RKO (cell line): ENCODE measurements around the gene SPEM3.

Source experiments
- DNase-seq: peaks from one replicate; pipeline ENCODE4 v3.0.0-alpha.2; 2016; ENCODE audit warnings: low spot score

SPEM3 gene

DNA sequence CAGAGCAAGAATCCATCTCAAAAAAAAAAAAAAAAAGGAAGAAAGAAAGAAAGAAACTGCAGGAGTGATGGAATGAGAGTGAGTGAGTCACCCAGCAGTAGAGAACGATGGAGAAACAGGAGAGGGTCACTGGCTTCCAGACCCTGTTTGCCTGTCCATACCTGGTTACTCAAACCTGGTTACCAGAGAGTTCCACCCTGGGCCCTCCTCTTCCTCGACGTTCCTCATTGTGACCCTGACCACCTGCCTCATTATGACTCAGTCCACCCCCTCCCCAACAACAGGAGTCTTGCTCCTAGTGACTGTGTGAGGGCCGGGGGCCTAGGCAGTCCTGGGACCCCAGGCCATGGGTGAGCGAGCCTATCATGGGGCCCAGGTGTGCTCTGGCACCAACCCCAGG is at the start of gene SPEM3:
SPEM3 (plus strand) TSS at position 301 of the 400 bp plus-strand sequence; CDS start at position 347, 46 bp downstream.
- no peak for DNase-seq

DNA sequence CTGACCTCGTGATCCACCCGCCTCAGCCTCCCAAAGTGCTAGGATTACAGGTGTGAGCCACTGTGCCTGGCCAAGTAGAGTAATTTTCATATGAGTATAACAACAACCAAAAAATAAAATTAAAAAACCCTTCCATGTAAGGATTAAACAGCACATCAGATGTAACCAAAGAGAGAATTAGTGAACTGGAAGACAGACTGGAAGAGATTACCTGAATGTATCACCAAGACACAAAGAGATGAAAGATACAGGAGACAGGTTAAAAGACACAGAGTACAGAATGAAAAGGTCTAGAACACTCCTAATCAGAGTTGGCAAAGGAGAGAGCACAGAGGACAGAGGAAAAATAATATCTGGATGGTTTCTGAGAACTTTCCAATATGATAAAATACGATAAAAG is 49.5 kb upstream of the SPEM3 start:
- no peak for DNase-seq

DNA sequence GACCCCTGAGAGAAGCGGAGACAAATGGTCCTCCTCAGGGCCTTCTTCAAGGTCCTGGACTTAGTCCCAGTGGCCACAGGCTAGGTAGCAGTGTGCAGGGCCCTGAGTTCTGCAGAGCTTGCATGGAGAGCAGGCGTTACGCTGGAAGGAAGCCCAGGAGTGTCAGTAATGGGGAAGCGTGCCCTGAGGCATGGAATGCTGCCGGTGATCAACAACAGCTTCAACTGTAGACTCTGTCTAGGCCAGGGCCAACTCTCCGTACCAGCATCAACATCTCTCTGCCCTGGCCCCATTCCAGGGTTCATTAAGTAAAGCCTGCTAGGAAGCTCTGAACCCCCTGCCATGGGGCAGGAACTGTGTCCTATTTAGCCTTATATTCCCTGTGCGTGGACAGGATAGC is 48.3 kb upstream of the SPEM3 start:
- no peak for DNase-seq

DNA sequence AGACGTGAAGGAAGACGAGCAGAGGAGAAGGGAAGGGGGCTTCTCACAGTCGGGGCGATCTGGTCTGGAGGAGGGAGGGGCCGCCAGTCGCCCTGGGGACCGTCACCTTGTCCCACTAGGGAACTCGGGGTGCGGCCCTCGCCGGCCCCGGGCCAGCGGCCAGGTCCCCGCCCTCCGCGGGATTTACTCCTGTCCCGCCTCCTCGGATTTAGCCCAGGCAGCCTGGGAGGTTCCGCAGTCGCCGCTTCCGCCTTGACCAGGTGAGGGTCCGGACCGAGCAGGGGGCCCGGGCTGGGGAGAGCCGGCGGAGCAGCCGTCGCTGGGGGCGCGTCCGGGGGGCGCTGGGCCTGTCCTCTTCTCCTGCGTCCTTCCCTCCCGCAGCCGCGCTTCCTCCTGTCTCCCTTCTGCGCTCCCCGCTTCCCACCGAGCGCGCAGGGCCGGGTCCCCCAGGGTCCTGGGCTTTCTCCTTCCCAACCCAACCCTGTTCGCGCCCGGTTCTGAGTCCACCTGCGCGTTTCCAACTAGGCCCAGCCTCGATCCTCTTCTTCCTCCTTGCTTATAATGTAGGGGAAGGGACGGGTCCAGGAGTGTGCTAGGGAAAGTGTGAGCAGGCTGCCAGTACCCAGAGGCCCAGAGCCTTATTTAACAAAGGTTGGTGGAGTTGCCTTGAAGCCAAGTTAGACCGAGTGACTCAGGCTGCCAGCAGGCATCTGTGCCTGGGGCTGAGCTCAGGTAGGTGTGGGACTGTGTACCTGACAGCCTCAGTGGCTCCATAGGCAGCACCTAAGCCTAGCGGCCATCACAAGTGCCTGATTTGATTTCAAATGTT is 47.6 kb upstream of the SPEM3 start, which contains the start of gene TNK1:
TNK1 (plus strand) TSS at position 235 of the 829 bp plus-strand sequence. CDS start 1,838 bp downstream, outside the sequence.
- peak; percentile 55 for DNase-seq

DNA sequence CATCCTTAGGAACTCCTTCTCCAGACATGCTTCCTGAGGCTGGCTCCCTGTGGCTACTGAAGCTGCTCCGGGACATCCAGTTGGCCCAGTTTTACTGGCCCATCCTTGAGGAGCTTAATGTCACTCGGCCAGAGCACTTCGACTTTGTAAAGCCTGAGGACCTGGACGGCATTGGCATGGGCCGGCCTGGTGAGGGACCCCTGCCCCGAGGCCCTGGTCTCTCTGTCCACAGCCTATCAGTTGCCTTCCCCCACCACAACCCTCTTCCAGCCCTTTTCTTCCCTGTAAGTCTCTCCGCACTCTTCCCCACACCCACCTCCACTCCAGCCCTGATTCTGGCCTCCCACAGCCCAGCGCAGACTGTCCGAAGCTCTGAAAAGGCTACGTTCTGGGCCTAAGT is 45.8 kb upstream of the SPEM3 start:
- no peak for DNase-seq

DNA sequence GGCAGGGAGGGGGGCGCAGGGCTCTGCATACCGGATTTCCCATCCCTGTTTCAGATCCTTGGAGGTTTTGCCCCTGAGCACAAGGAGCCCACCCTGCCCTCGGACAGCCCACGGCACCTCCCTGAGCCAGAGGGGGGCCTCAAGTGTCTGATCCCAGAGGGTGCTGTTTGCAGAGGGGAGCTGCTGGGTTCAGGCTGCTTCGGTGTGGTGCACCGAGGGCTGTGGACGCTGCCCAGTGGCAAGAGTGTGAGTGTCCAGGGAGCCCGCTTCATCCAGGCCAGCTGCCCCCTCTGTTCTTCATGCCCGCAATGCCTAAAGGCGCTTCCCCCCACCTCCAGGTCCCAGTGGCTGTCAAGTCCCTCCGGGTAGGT is 45.3 kb upstream of the SPEM3 start:
- no peak for DNase-seq

DNA sequence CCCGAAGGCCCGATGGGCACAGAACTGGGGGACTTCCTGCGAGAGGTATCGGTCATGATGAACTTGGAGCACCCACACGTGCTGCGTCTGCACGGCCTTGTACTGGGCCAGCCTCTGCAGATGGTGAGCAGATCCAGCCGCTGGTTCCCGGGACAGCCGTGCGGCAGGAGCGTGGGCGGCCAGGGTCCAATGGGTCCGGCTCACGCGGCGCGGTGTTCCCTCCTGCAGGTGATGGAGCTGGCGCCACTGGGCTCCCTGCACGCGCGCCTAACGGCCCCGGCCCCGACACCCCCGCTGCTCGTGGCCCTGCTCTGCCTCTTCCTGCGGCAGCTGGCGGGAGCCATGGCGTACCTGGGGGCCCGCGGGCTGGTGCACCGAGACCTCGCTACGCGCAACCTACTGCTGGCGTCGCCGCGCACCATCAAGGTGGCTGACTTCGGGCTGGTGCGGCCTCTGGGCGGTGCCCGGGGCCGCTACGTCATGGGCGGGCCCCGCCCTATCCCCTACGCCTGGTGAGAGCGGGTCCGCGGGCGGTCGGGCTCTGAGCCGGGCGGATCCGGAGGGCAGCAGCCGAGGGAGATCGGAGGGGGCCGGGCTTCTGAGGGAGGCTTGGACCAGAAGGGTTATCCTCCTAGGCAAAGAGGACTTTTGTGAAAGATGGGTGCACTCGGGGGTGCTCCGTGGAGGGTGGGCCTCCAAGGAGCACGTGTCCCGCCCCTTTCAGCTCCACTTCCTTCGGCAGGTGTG is 44.7 kb upstream of the SPEM3 start:
- DNase-seq, result no peak

DNA sequence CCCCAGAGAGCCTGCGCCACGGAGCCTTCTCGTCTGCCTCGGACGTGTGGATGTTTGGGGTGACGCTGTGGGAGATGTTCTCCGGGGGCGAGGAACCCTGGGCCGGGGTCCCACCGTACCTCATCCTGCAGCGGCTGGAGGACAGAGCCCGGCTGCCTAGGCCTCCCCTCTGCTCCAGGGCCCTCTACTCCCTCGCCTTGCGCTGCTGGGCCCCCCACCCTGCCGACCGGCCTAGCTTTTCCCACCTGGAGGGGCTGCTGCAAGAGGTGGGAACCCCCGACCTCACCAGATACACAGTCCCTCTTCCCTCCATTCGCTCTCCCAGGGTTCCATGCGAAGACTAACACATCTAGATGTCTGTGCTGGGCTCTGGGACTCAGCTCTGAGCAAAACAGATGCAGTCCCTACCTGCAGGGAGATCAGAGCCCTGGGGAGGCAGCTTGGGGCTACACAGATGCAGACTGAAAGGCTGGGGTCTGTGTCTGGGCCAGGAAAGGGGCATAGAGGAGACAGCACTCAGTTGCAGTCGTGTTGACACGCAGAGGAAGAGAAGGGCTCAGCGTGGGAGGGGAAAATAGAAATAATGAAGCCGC is 44.1 kb upstream of the SPEM3 start:
- no peak for DNase-seq

DNA sequence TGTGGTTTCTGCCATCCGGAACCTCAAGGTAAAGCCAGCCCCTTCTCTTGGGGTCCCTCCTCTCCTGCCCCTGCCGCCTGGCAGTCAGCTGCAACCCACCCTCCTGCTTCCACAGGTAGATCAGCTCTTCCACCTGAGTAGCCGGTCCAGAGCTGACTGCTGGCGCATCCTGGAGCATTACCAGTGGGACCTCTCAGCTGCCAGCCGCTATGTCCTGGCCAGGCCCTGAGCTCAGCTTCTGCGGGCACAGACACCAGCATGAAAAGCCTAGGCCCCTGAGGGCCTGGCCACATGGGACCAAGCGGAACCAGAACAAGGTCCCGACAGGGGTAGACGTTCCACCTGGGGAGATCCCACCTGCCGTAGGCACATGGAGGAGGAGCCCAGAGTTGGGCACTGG is 39.8 kb upstream of the SPEM3 start:
- no peak for DNase-seq

DNA sequence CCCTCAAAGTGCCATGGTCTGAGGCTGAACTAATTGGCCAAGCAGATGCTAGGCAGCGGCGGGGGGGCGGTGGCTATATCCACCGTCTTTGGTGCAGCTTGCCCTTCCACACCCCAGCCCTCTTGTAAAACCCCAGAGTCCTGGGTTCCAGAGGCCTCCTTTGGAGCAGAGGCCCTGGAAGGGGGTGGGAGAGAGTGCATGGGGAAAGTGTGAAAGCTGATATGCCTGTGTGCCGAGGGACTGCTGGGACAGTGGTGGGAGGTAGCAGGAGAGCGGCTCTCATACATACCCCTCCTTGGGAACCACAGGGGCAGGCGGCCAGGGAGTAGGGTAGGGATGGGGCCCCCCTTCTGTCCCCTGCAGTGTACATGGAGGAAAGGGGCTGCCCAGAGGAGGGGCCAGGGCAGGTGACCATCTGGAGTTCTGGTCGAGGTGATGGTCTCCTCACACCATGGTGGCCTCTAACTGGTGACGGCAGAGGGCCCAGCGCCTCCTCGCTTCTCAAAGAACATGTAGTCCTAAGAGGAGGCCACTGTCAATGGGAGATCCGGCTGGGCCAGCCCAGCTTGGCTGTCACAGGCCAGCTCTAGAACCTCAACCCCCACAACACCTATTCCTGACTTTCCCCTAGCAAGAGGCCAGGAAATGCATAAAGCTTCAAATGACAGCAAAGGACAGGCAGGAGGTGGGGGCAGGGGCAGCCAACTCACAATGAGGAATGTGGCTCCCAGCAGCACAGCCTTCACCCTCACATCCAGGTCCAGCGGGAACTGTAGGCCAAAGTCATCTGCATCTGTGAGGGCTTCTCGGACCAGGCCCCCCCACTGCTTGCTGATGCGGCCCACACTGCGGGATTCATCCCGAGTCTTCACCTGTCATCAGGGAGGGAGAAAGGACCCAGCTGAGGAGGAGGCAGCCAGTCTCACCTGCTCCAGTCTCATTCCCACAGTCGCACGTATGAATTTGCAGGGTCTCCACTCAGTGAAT is 38.4 kb upstream of the SPEM3 start:
- DNase-seq, result no peak

DNA sequence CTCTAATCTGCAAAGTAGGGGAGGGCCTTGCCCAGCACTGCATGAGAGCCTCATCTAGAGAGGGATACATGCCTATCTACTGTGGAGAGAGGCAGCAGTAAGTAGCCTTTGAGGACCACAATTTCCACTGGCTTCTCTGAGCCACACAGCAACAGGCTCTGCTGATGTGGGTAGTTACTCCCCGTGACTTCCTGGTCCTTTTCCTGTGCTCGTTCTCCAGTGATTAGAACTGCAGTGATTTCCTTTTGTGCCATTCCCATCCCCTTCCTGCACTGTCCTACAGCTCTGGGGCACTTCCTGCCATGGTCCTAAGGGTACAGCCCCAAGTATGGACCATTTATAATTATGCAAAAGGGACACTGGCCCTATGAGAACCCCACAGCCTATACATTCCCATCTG is 37.4 kb upstream of the SPEM3 start:
- no peak for DNase-seq

DNA sequence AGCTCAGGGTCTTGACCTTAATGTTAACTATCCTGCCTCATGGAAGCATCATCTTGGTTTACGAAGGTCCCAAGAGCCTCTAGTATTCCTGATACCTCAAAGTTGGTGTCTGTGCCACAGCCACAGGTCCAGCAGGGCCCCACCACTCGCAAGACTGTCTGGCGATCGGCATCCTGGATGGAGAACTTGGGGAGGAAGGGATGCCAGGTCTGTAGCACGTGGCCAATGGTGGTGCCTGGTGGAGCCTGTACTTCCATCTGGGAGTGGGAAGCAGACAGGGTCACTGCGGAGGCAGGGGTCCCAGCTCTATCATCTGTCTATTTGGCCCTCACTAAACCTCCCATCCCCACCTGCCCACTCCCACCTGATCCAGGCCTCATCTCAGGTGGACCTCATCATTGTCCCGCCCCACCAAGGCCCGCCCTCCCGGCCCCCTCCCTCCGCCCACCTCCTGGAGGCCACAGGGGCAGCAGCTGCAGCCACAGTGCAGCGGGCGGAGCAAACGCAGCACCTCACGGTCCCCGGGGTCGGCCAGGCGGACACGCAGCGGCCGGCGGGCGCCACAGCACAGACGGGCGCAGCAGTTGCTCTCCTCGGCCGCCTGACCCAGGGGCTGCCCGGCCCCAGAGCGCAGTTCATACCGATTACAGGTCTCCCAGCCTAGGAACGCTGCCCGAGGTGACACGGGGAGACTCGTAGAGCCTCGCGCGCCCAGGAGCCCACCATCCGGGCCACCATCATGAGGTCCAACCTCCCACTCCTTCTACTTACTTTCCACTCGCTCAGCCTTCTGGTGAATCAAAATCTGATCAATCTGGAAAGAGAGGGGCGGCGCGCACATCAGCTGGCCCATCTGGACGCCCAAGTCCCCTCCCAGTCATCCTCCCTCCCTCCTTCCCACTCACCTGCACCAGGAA is 35.7 kb upstream of the SPEM3 start:
- no peak for DNase-seq

DNA sequence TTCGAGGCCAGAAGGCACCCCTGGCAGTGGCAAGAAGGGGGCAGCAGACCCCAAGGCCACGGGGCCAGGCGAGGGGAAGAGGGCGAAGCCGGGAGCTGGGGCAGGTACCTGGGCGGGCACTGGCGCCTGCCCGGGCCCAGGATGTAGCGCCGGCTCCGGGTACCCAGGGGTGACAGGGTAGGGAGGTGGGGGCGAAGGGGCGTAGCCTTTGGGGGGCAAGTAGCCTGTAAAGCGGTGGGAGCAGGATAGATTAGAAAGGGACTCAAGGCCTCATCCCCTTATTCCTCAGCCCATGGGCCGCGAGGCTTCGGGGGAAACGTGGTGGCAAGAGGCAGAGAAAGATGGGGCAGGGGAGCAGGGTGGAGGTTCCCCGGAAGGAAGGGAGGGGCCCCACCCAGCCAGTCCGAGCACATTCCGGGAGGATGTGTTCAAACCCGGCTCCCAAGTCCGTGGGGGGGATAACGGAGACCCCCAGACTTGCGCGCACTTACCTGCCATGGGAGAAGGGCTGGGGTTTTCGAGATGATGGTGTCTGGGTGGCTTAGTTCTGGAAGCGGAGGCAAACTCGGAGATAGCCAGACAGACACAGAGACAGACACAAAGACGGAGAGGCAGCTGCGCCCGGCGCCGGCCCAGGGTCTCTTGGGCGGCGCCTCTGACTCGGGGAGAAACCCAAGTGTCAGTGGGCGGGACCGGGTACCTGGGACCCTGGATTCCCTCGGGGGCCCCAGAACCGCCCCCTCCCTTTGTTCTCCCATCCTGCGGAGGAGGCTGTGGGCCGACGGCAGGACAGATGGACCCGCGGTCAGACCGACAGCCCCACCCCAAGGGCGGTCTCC is 34.8 kb upstream of the SPEM3 start:
- DNase-seq, result peak; percentile 35

DNA sequence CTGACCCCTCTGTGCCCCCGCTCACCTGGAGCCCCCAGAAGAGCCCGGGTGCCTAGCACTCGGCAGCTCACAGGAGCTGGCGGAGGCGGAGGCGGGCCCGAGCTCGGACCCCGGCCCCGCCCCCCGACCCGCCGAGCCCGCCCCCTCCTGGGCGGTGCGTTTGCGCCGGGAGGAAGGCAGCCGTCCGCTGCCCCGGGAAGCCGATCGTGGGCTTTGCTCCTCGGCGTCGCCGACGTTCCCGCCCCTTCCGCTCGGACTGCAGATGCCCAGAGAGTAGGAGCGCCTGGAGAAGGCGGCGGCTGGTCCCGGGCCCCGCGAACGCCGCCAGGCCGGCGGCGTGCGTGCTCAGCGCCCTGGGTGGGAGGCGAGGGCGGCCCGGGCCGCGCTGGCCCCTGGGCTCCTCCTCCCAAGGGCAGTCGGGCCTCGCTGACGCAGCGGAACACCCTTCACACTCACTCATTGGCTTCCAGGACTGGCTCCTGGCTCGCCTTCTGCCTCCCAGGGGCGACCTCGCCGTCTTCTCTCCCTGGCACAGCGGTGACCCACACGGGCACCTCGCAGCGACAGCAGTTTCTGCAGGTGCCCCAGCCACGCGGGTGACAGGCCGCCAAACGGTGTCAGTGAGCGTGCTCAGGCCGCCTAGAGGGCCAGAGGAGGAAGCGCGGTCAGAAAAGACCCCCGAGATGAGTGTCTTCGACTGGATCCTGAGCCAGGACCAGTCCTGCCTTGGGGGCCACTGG is 34.0 kb upstream of the SPEM3 start, which contains the start of gene PLSCR3:
PLSCR3 (minus strand) TSS at position 74 of the 740 bp plus-strand sequence. CDS start 415 bp downstream, outside the sequence.
- DNase-seq, result peak; percentile 86

DNA sequence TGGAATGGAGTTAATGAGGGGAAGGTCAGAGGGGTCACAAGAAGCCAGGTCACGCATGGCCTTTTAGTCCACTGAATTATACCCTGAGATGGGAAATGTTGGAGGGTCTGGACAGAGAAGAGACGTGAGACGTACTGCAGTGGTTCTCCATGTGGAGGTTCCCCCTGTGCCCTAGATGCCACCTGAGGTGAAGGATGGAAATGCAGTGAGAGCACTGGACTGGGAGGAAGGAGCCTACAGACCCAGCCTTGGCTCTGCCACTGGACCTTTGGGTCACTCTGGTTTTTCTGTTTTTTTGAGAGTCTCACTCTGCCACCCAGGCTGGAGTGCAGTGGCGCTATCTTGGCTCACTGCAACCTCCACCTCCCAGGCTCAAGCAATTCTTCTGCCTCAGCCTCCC is 32.5 kb upstream of the SPEM3 start:
- DNase-seq, result no peak

DNA sequence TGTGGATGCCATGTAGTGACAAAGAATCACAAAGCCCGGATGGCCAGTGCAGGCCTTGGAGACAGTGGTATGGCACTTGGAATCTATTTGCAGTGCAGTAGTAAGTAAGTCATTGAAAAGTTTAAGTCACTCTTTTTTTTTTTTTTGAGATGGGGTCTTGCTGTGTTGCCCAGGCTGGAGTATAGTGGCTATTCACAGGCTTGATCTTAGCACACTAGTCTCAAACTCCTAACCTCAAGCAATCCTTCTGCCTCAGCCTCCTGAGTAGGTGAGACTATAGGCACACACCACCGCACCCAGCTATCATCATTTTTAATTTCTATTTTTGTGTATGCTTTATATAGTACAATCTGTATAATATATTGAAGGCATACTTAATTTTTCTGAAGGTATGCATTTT is 30.0 kb upstream of the SPEM3 start:
- no peak for DNase-seq

DNA sequence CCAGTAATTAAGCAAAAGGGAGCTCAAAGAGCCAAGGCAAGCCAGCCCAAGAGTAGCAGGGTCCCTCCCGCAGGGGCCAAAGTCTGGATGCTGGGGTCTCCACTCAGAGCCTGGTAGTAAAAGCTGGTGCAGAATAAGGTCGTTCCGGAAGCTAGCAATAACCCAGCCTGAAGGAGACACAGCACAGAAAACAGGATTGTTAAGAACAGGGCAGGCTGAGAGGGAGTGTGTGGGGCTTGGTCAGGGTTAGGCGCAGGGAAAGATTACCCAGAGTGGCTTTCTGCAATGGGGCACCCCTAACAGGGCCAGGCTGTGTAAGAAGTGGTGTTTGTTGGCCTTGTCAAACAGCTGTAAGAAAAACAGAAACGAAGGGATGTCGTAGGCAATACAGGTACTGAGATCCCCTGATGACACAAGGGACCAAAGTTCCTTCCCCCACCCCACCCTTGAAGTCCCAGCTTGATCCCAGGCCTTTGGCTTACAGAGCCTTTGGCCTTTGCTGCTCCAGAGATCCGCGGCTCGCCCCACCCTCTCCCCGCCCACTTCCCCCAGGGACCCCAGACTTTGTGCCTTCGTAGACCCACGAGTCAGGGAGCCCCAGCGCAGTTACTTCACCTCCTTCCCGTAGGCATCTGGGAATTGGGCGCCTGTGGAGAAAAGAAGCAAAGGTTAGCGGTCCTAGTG is 25.5 kb upstream of the SPEM3 start:
- DNase-seq, result no peak

DNA sequence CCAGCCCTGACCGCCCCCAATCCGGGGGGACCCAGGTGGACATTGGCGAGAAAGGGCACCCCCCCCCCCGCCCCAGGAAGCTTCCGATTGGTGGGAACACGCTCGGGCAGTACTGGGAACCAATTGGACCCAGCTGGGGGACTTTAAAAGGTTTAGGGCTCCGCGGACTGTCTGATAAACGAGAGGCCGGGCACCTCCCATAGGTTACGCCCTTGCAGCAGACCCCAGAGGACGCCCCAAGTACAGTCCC is 25.0 kb upstream of the SPEM3 start:
- DNase-seq, result peak; percentile 81
